Activated CD4-positive, alpha-beta memory T cell treated with anti-CD3 and anti-CD28 coated beads, Interleukin-2, amount 10 ng/mL, durations not matched to agents 7 days and 5 days (primary cell): ENCODE measurements around the gene PRLH. TPM values are rescaled to one million over a fixed set of nuclear protein-coding genes. Genes with fewer than 3 reads are reported as not detected.

ENCODE experiments used
- CTCF ChIA-PET: fragments of 350-600 bp; sonication (Branson Sonifier 250); formaldehyde crosslinking; loops from one replicate; lab custom pipeline; 2021; ENCODE audit warnings: antibody characterized with exemption, inconsistent platforms; lab: Charles Lee
- POLR2A ChIA-PET: fragments of 350-600 bp; sonication (Branson Sonifier 250); formaldehyde crosslinking; loops from one replicate; lab custom pipeline; 2021; ENCODE audit warnings: antibody characterized with exemption; lab: Charles Lee
- DNase-seq: peaks from one replicate; pipeline ENCODE4 v3.0.0-alpha.2; 2020
- H3K27ac Mint-ChIP-seq: one replicate; pipeline ENCODE4 v1.8.0; 2021; ENCODE audit warnings: mild to moderate bottlenecking, mixed read lengths
- H3K27me3 Mint-ChIP-seq: one replicate; pipeline ENCODE4 v1.8.0; 2021; ENCODE audit warnings: mixed read lengths
- H3K36me3 Mint-ChIP-seq: one replicate; pipeline ENCODE4 v1.8.0; 2021; ENCODE audit warnings: low read depth, mixed read lengths
- H3K4me1 Mint-ChIP-seq: one replicate; pipeline ENCODE4 v1.8.0; 2021; ENCODE audit warnings: mixed read lengths
- H3K4me3 Mint-ChIP-seq: one replicate; pipeline ENCODE4 v1.8.0; 2021; ENCODE audit warnings: mild to moderate bottlenecking, mixed read lengths
- H3K9me3 Mint-ChIP-seq: one replicate; pipeline ENCODE4 v1.8.0; 2021; ENCODE audit warnings: mixed read lengths
- total RNA-seq, 2 experiments: library from RNA; stranded (reverse); gene quantifications; one replicate each; pipeline ENCODE4 v1.2.3, GENCODE V29; 2021

PRLH gene
- total RNA-seq, 2 experiments from 2014 or later: not detected

GRCh38 chr2:237581751-237582746, 15.7 kb downstream of the PRLH start:
- Mint-ChIP-seq H3K9me3 (no peaks in the 10 kb centered on the region), H3K4me3 (no peak overlapping the region), H3K27ac (no peak overlapping the region), H3K4me1 (peaks cover 5% of the 10 kb centered on the region), H3K27me3 (peaks cover 3% of the 10 kb centered on the region), H3K36me3 (no peaks in the 10 kb centered on the region)
- ChIA-PET CTCF (interaction anchor here (0.7 to 3.0 kb wide), 15 partner anchors 10 to 192 kb away, joined by 3 to 12 read pairs (median 4); no protein-coding TSS in a partner anchor), POLR2A (interaction anchor here (0.8 to 1.1 kb wide), 2 partner anchors 100 to 113 kb away, joined by 3 read pairs; no protein-coding TSS in a partner anchor)
- DNase-seq: peak; percentile 62

- Mint-ChIP-seq H3K9me3 (no peaks in the 10 kb centered on the region), H3K4me3 (no peak overlapping the region), H3K27ac (no peak overlapping the region), H3K4me1 (peaks cover 5% of the 10 kb centered on the region), H3K36me3 (no peaks in the 10 kb centered on the region), H3K27me3 (peaks cover 10% of the 10 kb centered on the region)
- CTCF ChIA-PET: interaction anchor here (0.6 to 1.7 kb wide), 2 partner anchors 136 to 161 kb away, joined by 3 to 6 read pairs; no protein-coding TSS in a partner anchor
- POLR2A ChIA-PET: no interaction called here
- DNase-seq: no peak
Measured at GRCh38 chr2:237583385-237584295, 17.3 kb downstream of the PRLH start.

- CTCF ChIA-PET: interaction anchor here (1.7 to 3.3 kb wide), 2 partner anchors 13 to 159 kb away, joined by 6 to 13 read pairs; no protein-coding TSS in a partner anchor
- Mint-ChIP-seq H3K36me3 (no peaks in the 10 kb centered on the region), H3K27ac (no peak overlapping the region), H3K4me3 (no peak overlapping the region), H3K4me1 (peaks cover 8% of the 10 kb centered on the region), H3K27me3 (peaks cover 19% of the 10 kb centered on the region), H3K9me3 (no peaks in the 10 kb centered on the region)
- no peak for DNase-seq
- POLR2A ChIA-PET: no interaction called here
Measured at GRCh38 chr2:237585590-237586221, 19.3 kb downstream of the PRLH start.

GRCh38 chr2:237588044-237588696, 21.8 kb downstream of the PRLH start:
- Mint-ChIP-seq H3K36me3 (no peaks in the 10 kb centered on the region), H3K27ac (no peak overlapping the region), H3K4me3 (no peak overlapping the region), H3K9me3 (no peaks in the 10 kb centered on the region), H3K4me1 (peaks cover 14% of the 10 kb centered on the region), H3K27me3 (peaks cover 19% of the 10 kb centered on the region)
- CTCF ChIA-PET: interaction anchor here (0.5 kb wide), 1 partner anchor 14 kb away, joined by 3 read pairs; no protein-coding TSS in a partner anchor
- POLR2A ChIA-PET: no interaction called here
- no peak for DNase-seq

GRCh38 chr2:237590272-237591140, 24.1 kb downstream of the PRLH start, which contains the start of gene RAB17:
TSS of gene RAB17 (minus strand) at chr2:237590734. CDS start at chr2:237586154, 4,580 bp downstream.
- Mint-ChIP-seq H3K36me3 (no peaks in the 10 kb centered on the region), H3K27me3 (peaks cover 19% of the 10 kb centered on the region), H3K9me3 (no peaks in the 10 kb centered on the region), H3K4me3 (no peak within 1 kb of the TSS), H3K27ac (no peak within 1 kb of the TSS), H3K4me1 (peaks cover 14% of the 10 kb centered on the region)
- DNase-seq: no peak
- CTCF ChIA-PET: interaction anchor here (1.6 kb wide), 1 partner anchor 19 kb away, joined by 3 read pairs; no protein-coding TSS in a partner anchor
- POLR2A ChIA-PET: no interaction called here

- no peak overlapping the region for H3K4me3 Mint-ChIP-seq
- ChIA-PET POLR2A (no interaction called here), CTCF (interaction anchor here (0.9 to 1.3 kb wide), 3 partner anchors 10 to 154 kb away, joined by 3 to 5 read pairs (median 5); no protein-coding TSS in a partner anchor)
- peaks cover 19% of the 10 kb centered on the region for H3K27me3 Mint-ChIP-seq
- H3K9me3 Mint-ChIP-seq: no peaks in the 10 kb centered on the region
- H3K27ac Mint-ChIP-seq: no peak overlapping the region
- H3K36me3 Mint-ChIP-seq: no peaks in the 10 kb centered on the region
- peak; percentile 25 for DNase-seq
- H3K4me1 Mint-ChIP-seq: peaks cover 15% of the 10 kb centered on the region
Measured at GRCh38 chr2:237591141-237591881, 24.9 kb downstream of the PRLH start.

GRCh38 chr2:237592425-237592980, 26.1 kb downstream of the PRLH start:
- Mint-ChIP-seq H3K27me3 (peaks cover 12% of the 10 kb centered on the region), H3K9me3 (no peaks in the 10 kb centered on the region), H3K4me1 (peaks cover 17% of the 10 kb centered on the region), H3K36me3 (no peaks in the 10 kb centered on the region), H3K27ac (no peak overlapping the region), H3K4me3 (no peak overlapping the region)
- POLR2A ChIA-PET: interaction anchor here (0.7 kb wide), 1 partner anchor 506 kb away, joined by 3 read pairs; no protein-coding TSS in a partner anchor
- DNase-seq: no peak
- CTCF ChIA-PET: interaction anchor here (0.9 to 1.3 kb wide), 4 partner anchors 11 to 153 kb away, joined by 3 to 5 read pairs (median 4); no protein-coding TSS in a partner anchor

- H3K4me1 Mint-ChIP-seq: peaks cover 17% of the 10 kb centered on the region
- ChIA-PET POLR2A (no interaction called here), CTCF (interaction anchor here (1.1 kb wide), 1 partner anchor 118 kb away, joined by 3 read pairs; no protein-coding TSS in a partner anchor)
- H3K27ac Mint-ChIP-seq: no peak overlapping the region
- H3K4me3 Mint-ChIP-seq: no peak overlapping the region
- peaks cover 9% of the 10 kb centered on the region for H3K27me3 Mint-ChIP-seq
- no peak for DNase-seq
- no peaks in the 10 kb centered on the region for H3K36me3 Mint-ChIP-seq
- no peaks in the 10 kb centered on the region for H3K9me3 Mint-ChIP-seq
Measured at GRCh38 chr2:237593036-237593435, 26.7 kb downstream of the PRLH start.

- ChIA-PET CTCF (no interaction called here), POLR2A (no interaction called here)
- no peaks in the 10 kb centered on the region for H3K9me3 Mint-ChIP-seq
Measured at GRCh38 chr2:237593596-237594320, 27.4 kb downstream of the PRLH start.

GRCh38 chr2:237594514-237594871, 28.1 kb downstream of the PRLH start:
- ChIA-PET POLR2A (no interaction called here), CTCF (no interaction called here)
- H3K27ac Mint-ChIP-seq: no peak overlapping the region
- H3K27me3 Mint-ChIP-seq: peaks cover 8% of the 10 kb centered on the region
- H3K4me3 Mint-ChIP-seq: no peak overlapping the region
- peaks cover 18% of the 10 kb centered on the region for H3K4me1 Mint-ChIP-seq
- no peaks in the 10 kb centered on the region for H3K36me3 Mint-ChIP-seq
- no peak for DNase-seq
- H3K9me3 Mint-ChIP-seq: no peaks in the 10 kb centered on the region

More at GRCh38 chr2:237593596-237594320, 27.4 kb downstream of the PRLH start:
- Mint-ChIP-seq H3K27me3 (peaks cover 8% of the 10 kb centered on the region), H3K4me3 (no peak overlapping the region), H3K4me1 (peaks cover 18% of the 10 kb centered on the region), H3K36me3 (no peaks in the 10 kb centered on the region), H3K27ac (no peak overlapping the region)
- no peak for DNase-seq
